ENCODE data around the gene VGLL3.

The VGLL3 gene

DNA sequence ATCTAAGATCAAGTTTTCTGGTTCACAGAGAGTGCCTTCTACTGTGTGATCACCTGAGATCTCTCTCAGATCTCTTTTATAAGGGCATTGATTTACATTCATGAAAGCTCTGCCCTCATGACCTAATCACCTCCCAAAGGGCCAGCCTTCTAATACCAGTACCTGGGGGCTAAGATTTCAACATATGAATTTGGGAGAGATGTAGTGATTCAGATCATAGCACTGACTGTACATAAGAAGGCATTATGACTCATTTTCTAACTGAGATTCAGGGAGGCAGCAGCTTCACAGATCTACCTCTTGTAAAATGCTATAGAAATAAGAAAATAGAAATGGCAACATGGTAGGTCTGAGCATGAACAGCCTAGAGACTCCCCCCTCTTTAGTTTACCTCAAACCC lies 39.6 kb downstream of the VGLL3 start:
- no peaks in the 10 kb centered on the region for H3K9me3 Mint-ChIP-seq
- H3K27ac Mint-ChIP-seq = no peak overlapping the region
- no peaks in the 10 kb centered on the region for H3K27me3 Mint-ChIP-seq
- H3K4me1 Mint-ChIP-seq = no peaks in the 10 kb centered on the region
- no peaks in the 10 kb centered on the region for H3K36me3 Mint-ChIP-seq
- ATAC-seq (replicated peaks) (no peak), DNase-seq (no peak)
- H3K4me3 Mint-ChIP-seq = no peak overlapping the region

DNA sequence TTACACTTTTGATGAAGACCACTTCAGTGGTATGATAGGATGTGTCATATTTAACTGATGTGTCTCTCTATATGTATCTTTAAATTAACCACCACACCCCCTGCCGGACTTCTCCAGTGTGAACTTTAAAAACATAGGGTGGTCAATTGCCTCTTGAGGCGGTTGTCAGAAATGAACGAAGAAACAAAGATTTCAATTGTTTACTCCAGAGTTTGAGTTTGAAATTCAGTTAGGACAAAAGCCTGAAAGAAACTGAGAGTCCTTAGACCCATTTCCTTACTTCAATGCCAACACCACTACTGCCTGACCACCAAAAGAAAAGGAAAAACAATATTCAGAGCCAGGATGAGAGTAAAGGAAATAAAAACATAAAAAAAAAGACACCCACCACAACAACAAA lies 40.2 kb downstream of the VGLL3 start:
- Mint-ChIP-seq H3K27ac (no peak overlapping the region), H3K4me3 (no peak overlapping the region), H3K9me3 (no peaks in the 10 kb centered on the region), H3K36me3 (no peaks in the 10 kb centered on the region), H3K27me3 (no peaks in the 10 kb centered on the region), H3K4me1 (no peaks in the 10 kb centered on the region)
- ATAC-seq (replicated peaks) = no peak
- DNase-seq = no peak

DNA sequence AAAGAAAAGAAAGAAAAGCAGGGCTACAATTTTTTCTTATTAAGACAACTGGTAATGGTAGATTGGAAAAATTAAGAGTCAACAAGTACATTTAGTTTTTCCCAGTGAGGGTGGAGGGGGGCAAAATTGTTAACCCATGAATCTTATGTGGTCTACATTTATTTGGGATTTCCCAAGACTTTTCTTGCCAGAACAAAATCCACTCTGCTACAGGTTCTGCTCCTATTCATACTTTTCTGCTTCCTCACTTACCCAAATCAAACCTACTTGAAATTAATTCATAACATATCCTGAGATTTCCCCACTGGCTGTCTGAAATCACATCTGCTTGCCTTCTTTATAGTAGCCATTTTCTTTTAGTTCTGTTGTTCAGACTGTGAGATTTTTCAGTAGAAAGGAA lies 41.1 kb downstream of the VGLL3 start:
- Mint-ChIP-seq H3K9me3 (no peaks in the 10 kb centered on the region), H3K4me3 (no peak overlapping the region), H3K4me1 (no peaks in the 10 kb centered on the region), H3K36me3 (no peaks in the 10 kb centered on the region), H3K27me3 (no peaks in the 10 kb centered on the region), H3K27ac (no peak overlapping the region)
- DNase-seq (no peak), ATAC-seq (replicated peaks) (no peak)

GRCh38 chr3:86948822-86949221 lies 42.1 kb downstream of the VGLL3 start:
- DNase-seq (no peak), ATAC-seq (replicated peaks) (no peak)
- H3K4me3 Mint-ChIP-seq = no peak overlapping the region
- H3K27me3 Mint-ChIP-seq = no peaks in the 10 kb centered on the region
- H3K9me3 Mint-ChIP-seq = no peaks in the 10 kb centered on the region
- H3K4me1 Mint-ChIP-seq = no peaks in the 10 kb centered on the region
- H3K27ac Mint-ChIP-seq = no peak overlapping the region
- H3K36me3 Mint-ChIP-seq = no peaks in the 10 kb centered on the region

DNA sequence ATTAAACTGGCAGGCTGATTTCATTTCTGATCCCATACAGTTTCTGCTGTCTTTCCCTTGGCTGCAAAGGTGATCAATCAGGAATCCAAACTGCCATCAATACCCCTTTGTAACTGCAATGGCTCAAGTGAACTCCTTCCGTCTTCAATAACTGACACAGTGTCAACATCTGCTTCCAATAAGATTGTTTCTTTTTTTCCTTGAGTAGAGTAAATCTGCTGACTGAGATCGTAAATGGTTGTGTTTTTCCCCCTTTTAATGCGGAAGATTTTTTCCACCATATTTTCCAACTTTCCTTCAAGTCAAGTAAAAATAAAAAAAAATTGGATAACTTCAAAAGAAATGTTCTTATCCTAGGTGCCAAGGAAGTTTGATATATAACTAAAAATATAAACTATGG lies 48.7 kb downstream of the VGLL3 start:
- Mint-ChIP-seq H3K36me3 (no peaks in the 10 kb centered on the region), H3K9me3 (no peaks in the 10 kb centered on the region), H3K4me3 (no peak overlapping the region), H3K27me3 (no peaks in the 10 kb centered on the region), H3K4me1 (no peaks in the 10 kb centered on the region), H3K27ac (no peak overlapping the region)
- no peak for DNase-seq
- no peak for ATAC-seq (replicated peaks)

GRCh38 chr3:86938416-86939105 lies 52.4 kb downstream of the VGLL3 start:
- Mint-ChIP-seq H3K4me3 (no peak overlapping the region), H3K9me3 (no peaks in the 10 kb centered on the region), H3K4me1 (no peaks in the 10 kb centered on the region), H3K27me3 (no peaks in the 10 kb centered on the region), H3K27ac (no peak overlapping the region), H3K36me3 (peaks cover 0 to 1% of the 10 kb centered on the region in 2 donors)
- no peak for DNase-seq
- no peak for ATAC-seq (replicated peaks)

DNA sequence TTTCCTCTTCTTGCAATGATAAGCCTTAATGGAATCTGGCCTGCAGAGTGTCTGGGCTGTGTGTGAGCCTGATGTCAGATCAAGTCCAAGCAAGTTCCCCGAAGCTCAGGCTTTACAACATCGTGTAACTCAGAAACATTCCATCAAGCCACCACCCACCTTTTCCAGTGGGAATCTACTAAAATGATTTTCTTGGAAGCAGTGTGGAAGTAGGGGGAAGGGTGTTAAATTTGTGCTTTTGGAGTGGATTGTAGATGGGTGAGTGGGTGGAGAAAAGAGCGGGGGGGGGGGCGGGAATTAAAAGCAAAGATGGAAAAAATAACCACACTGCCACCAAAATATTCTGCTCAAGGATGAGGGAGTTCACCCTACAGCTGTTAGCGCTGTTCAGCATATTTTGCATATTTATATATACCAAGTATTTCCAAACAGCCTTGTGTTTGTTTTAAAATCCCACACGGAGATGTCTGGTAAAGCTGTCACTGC lies 53.6 kb downstream of the VGLL3 start:
- H3K4me1 Mint-ChIP-seq = no peaks in the 10 kb centered on the region
- DNase-seq (no peak), ATAC-seq (replicated peaks) (no peak)
- H3K4me3 Mint-ChIP-seq = no peak overlapping the region
- no peak overlapping the region for H3K27ac Mint-ChIP-seq
- peaks cover 0 to 1% of the 10 kb centered on the region in 2 donors for H3K36me3 Mint-ChIP-seq
- no peaks in the 10 kb centered on the region for H3K27me3 Mint-ChIP-seq
- no peaks in the 10 kb centered on the region for H3K9me3 Mint-ChIP-seq

DNA sequence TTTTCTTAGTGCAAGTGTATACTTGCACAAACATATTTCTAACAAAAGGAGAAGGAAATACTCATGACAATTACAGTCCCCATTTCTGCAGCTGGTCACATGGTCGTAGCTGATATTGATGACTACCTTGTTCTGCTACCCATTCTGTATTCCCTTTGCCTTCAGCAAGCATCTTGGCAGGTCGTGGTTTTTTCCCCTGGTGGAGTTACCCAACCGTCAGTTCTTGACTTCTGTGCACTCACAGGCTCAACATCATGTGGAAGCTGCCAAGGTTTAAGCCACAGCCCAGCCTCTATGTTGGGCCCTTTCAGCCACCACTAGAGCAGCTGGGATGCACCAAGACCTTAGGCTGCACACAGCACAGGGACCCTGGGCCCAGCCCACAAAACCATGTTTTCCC lies 56.1 kb downstream of the VGLL3 start:
- Mint-ChIP-seq H3K27me3 (no peaks in the 10 kb centered on the region), H3K9me3 (no peaks in the 10 kb centered on the region), H3K27ac (no peak overlapping the region), H3K36me3 (peaks cover 0 to 1% of the 10 kb centered on the region in 2 donors), H3K4me3 (no peak overlapping the region), H3K4me1 (no peaks in the 10 kb centered on the region)
- ATAC-seq (replicated peaks) (no peak), DNase-seq (no peak)

GRCh38 chr3:86930831-86931230 lies 60.1 kb downstream of the VGLL3 start:
- DNase-seq = no peak
- Mint-ChIP-seq H3K4me3 (no peak overlapping the region), H3K4me1 (no peaks in the 10 kb centered on the region), H3K36me3 (peaks cover 0 to 1% of the 10 kb centered on the region in 2 donors), H3K27me3 (no peaks in the 10 kb centered on the region), H3K27ac (no peak overlapping the region), H3K9me3 (peaks cover 0 to 4% of the 10 kb centered on the region in 2 donors)
- no peak for ATAC-seq (replicated peaks)

DNA sequence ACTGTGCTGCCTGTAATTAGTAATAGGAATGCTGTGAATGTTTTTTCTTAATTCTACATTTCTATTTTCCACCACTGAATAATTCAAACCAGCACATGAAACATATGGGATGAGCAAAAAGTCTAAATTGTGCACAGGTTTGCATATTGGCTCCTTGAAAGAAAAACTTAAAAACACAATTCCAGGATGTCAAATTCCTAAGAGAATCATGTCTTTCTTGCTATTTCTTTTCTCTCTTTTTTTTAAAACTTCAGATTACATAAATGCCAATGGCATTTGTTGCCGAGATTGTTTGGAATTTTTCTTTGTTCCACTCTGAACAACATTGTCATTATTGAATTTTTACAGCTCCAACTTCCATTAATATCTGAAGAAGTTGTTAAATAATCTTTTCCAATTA lies 60.8 kb downstream of the VGLL3 start:
- H3K4me1 Mint-ChIP-seq = no peaks in the 10 kb centered on the region
- H3K9me3 Mint-ChIP-seq = peaks cover 0 to 4% of the 10 kb centered on the region in 2 donors
- ATAC-seq (replicated peaks) (no peak), DNase-seq (no peak)
- no peak overlapping the region for H3K27ac Mint-ChIP-seq
- peaks cover 0 to 1% of the 10 kb centered on the region in 2 donors for H3K36me3 Mint-ChIP-seq
- no peak overlapping the region for H3K4me3 Mint-ChIP-seq
- H3K27me3 Mint-ChIP-seq = no peaks in the 10 kb centered on the region

GRCh38 chr3:86929046-86929445 lies 61.9 kb downstream of the VGLL3 start:
- DNase-seq = no peak
- peaks cover 0 to 4% of the 10 kb centered on the region in 2 donors for H3K9me3 Mint-ChIP-seq
- H3K27ac Mint-ChIP-seq = no peak overlapping the region
- H3K4me3 Mint-ChIP-seq = no peak overlapping the region
- ATAC-seq (replicated peaks) = no peak
- no peaks in the 10 kb centered on the region for H3K36me3 Mint-ChIP-seq
- no peaks in the 10 kb centered on the region for H3K27me3 Mint-ChIP-seq
- H3K4me1 Mint-ChIP-seq = no peaks in the 10 kb centered on the region

- Mint-ChIP-seq H3K27ac (no peak overlapping the region), H3K4me3 (no peak overlapping the region), H3K27me3 (no peaks in the 10 kb centered on the region), H3K4me1 (no peaks in the 10 kb centered on the region), H3K9me3 (peaks cover 0 to 4% of the 10 kb centered on the region in 2 donors), H3K36me3 (no peaks in the 10 kb centered on the region)
- no peak for ATAC-seq (replicated peaks)
- DNase-seq = no peak
Measured at GRCh38 chr3:86923071-86923491, 67.9 kb downstream of the VGLL3 start.

- Mint-ChIP-seq H3K9me3 (peaks cover 0 to 3% of the 10 kb centered on the region in 2 donors), H3K4me3 (no peak overlapping the region), H3K27ac (no peak overlapping the region), H3K4me1 (no peaks in the 10 kb centered on the region), H3K27me3 (no peaks in the 10 kb centered on the region), H3K36me3 (no peaks in the 10 kb centered on the region)
- DNase-seq (no peak), ATAC-seq (replicated peaks) (no peak)
Measured at GRCh38 chr3:86921971-86922680, 68.8 kb downstream of the VGLL3 start.

GRCh38 chr3:86914670-86915069 lies 76.3 kb downstream of the VGLL3 start:
- Mint-ChIP-seq H3K4me1 (no peaks in the 10 kb centered on the region), H3K9me3 (no peaks in the 10 kb centered on the region), H3K27ac (no peak overlapping the region), H3K27me3 (no peaks in the 10 kb centered on the region), H3K4me3 (no peak overlapping the region), H3K36me3 (no peaks in the 10 kb centered on the region)
- DNase-seq (no peak), ATAC-seq (replicated peaks) (no peak)

DNA sequence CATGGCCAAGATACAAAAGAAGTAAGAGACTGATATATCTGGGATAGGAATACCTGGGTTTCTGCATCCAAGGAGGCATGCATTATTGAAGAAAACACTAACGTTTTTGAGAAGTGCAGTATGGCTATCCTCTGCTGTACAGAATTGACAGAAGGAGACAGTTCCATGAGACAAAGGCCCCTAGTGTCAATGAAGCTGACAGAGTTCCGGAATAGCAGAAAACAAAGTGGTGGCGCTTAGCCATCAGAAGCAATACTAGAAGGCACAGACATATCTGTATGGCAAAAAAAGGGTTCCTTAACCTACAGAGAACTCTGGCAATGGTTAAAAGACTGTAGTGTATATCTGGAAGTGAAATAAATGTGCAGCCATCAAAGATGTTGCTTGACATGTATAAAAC lies 77.8 kb downstream of the VGLL3 start:
- no peak for ATAC-seq (replicated peaks)
- H3K4me3 Mint-ChIP-seq = no peak overlapping the region
- no peaks in the 10 kb centered on the region for H3K36me3 Mint-ChIP-seq
- no peak overlapping the region for H3K27ac Mint-ChIP-seq
- H3K9me3 Mint-ChIP-seq = no peaks in the 10 kb centered on the region
- H3K27me3 Mint-ChIP-seq = no peaks in the 10 kb centered on the region
- DNase-seq = no peak
- H3K4me1 Mint-ChIP-seq = no peaks in the 10 kb centered on the region

Data from stimulated activated naive B cell treated with anti-CD40 and anti-IgM and Interleukin-4, amounts not matched to agents 10 μg/mL and 1 μg/mL and 100 μg/mL, for 72 hours (primary cell).